Panc1 (cell line): Measurements from ENCODE around the gene AHCY.

Experiments
- POLR2AphosphoS5 ChIP-seq: IDR thresholded peaks from 2 replicates; pipeline ENCODE4 v1.6.1; 2012; ENCODE audit warnings: mild to moderate bottlenecking, low read depth, low read length, moderate library complexity
- REST ChIP-seq, 2 experiments: IDR thresholded peaks; 2 replicates each; pipeline ENCODE4 v1.6.1; 2011 to 2012; ENCODE audit warnings: low read depth in 2 of 2, control low read depth in 1 of 2, low read length in 1 of 2, mild to moderate bottlenecking in 1 of 2, moderate library complexity in 1 of 2; ENCODE audit not compliant: insufficient read depth in 1 of 2
- SIN3A ChIP-seq: IDR thresholded peaks from 2 replicates; pipeline ENCODE4 v1.6.1; 2012; ENCODE audit warnings: low read depth, mild to moderate bottlenecking, low read length, moderate library complexity, borderline replicate concordance; ENCODE audit not compliant: insufficient read depth
- TCF7L2 ChIP-seq: IDR thresholded peaks from 2 replicates; pipeline ENCODE4 v1.6.1; 2011; ENCODE audit warnings: mild to moderate bottlenecking, low read depth, low read length, inconsistent platforms
- TF ChIP-seq, protein P1 (sequence below): fragments of 450-650 bp; IDR thresholded peaks from 2 replicates; pipeline ENCODE4 v1.5.1; 2017; ENCODE audit warnings: mild to moderate bottlenecking

GRCh38 chr20:34315236-34315635, 12.1 kb upstream of the AHCY start:
- no peak for TF ChIP-seq REST (IDR thresholded peaks at IDR 0.05; ENCODE audit: insufficient read depth in 1 of 2, low read depth in 2 of 2, low read length in 1 of 2)
- TF ChIP-seq, protein P1, sequence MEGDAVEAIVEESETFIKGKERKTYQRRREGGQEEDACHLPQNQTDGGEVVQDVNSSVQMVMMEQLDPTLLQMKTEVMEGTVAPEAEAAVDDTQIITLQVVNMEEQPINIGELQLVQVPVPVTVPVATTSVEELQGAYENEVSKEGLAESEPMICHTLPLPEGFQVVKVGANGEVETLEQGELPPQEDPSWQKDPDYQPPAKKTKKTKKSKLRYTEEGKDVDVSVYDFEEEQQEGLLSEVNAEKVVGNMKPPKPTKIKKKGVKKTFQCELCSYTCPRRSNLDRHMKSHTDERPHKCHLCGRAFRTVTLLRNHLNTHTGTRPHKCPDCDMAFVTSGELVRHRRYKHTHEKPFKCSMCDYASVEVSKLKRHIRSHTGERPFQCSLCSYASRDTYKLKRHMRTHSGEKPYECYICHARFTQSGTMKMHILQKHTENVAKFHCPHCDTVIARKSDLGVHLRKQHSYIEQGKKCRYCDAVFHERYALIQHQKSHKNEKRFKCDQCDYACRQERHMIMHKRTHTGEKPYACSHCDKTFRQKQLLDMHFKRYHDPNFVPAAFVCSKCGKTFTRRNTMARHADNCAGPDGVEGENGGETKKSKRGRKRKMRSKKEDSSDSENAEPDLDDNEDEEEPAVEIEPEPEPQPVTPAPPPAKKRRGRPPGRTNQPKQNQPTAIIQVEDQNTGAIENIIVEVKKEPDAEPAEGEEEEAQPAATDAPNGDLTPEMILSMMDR, result no peak
- TF ChIP-seq POLR2AphosphoS5, result no peak
- no peak for TF ChIP-seq SIN3A
- TF ChIP-seq TCF7L2, result no peak
